Ramos (cell line): ENCODE results near the gene COG4.

Experiments
- in situ Hi-C: fragments of 300-500 bp; cut with MboI; formaldehyde crosslinking; loops from one replicate; pipeline ENCODE4 v1.14.3; 2022; ENCODE audit warnings: low sequenced_read_pairs; ENCODE audit not compliant: unreplicated experiment

The COG4 gene

DNA sequence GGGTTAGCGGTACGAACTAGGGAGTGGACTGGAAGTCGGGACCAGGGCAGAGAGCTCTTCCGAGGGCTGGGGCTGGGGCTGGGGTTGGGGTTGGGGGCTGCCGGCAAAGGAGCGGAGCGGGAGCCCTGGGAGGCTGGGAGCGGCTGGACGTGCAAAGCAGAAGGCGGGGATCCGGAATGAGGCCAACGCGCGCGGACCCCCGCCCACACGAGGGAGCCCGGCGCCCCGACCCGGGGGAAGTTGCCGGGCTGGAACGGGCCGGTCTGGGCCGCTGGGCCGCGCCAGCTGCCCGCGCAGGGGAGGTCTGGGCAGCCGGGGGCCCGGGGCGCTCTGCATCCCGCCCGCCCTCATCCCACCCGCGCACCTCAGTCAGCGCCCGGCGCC is 84.8 kb downstream of the COG4 start:
- in situ Hi-C loops: no loop called here

DNA sequence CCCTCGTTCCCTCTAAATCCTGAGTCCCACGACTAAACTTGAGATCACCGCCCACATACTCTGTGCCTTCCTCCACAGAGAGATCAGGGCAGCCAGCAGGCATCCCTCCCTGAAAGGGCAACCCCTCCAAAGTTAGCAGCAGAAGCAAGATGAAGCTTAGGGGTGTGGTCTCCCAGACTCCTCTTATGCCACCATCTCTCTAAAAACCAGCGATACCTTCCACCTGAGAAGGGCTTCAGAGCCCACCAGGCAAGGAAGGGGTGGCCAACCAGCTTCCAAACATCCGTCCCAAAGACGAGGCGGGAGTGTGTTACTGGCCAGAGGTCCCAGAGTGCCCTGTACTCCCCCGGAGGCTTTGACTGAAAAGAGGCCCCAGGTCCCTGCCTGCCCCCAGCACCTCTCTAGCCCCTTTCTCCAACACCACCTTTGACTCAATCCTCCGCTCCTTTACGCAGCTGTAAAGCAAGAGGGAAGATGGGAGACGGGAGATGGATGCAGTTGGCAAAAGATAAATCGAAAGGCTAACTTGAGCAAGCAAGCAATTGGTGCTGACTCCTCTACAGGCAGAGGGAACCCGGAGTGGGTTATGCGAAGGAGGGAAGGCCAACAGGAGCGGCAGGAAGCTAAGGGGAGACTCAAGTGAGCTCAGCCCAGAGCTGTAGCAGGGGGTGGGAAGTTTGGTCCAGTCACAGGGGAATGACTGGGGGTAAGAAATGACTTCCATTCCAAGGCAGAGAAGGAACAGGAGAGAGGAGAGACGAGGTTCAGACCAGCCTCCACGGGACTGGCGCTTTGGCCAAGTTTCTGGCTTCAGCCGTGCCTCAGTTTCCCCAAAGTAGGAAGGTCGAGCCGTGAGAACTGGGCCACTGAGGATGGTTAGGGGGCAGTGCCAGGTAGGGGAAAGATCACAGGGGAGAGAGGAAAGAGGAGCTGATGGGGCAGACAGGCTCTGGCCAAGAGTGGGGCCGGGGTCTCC is 85.5 kb downstream of the COG4 start:
- in situ Hi-C loops: no loop called here

DNA sequence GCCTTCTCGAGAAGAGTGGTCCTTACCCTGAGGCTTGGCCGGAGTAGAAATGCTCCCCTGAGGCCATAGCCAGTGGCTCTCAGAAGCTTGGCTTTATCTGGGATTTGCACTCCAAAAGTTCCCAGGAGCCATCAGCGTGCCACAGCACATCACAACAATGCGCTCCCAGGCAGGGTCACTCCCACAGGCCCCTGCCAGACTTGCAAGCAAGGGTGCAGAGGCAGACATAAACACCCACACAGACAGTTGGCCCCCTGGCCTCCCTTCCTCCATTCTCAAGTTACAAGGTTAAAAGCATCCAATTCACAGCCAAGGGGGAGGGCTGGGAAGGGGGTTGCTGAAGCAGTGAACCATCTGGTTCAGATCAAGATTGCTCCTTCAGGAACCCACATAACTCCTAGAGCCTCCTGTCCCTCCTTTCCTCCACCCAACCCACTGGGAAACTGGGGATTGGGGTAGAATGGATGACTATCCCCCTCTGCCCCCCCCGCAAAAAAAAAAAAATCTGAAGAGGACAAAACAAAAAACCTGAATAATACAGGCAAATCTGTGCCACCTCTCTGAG is 86.3 kb downstream of the COG4 start:
- in situ Hi-C loops: no loop called here

DNA sequence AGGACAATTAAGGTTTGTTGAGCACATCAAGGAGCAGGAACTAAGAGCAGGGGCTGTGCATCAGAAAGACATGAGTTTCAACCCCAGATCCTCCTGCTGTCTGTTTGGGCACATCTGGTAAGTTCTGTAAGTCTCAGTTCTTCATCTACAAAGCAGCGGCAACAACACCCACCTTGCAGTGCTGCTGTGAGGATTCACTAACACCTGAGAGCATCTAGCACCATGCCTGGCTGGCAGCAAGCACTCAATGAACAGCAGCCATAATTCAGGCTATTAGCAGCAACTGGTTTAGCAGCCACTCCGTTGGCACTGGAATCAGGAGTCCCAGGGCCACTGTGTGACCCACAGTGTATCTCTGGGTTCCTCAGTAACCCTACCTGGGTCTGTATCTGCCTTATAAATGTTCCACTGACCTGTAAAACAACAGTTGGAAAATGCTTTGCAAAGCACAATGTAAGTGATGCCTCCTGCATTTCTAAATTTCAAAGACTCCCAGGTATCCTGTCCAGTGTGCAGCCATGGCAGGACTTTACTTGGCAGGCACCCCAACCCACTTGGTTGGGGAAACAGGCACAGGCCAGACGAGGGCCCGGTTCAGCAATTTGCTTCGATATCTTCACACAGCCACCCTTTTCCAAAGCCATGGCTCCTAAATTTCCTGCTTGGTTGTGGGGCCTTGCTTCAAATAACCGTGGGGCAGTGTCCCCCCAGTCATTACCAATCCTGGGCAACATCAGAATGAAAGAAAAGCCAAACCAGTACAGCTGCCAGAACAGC is 88.7 kb downstream of the COG4 start:
- in situ Hi-C loops: no loop called here

DNA sequence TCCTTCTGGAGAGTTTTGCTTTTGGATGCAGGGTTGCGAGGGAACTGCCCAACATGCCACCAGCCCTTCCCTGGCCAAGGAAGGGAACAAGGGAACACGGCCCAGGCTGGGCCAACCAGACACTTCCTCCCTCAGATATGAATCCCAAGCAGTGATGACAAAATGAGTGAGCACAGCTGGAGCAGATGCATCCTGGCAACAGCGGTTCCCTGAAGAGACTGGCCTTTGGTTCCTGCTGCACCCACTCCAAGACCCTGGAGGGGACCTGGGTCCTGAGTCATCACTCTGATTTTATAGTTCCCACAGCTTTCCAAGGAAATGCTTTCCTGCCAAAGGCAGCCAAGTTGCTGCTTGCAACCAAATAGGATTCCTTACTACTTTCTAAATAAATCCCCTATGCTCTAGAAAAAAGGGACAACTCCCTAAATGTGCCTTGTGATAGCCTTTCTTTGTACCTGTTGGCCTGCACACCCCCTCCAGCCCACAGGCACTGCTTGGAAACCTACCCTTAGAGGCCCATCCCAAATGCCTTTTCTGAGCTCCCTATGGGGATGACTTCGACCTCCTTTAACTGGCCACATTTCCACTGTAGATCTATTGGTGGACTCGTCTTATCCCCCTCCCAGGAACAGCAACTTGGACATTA is 89.8 kb downstream of the COG4 start:
- in situ Hi-C loops: no loop called here

DNA sequence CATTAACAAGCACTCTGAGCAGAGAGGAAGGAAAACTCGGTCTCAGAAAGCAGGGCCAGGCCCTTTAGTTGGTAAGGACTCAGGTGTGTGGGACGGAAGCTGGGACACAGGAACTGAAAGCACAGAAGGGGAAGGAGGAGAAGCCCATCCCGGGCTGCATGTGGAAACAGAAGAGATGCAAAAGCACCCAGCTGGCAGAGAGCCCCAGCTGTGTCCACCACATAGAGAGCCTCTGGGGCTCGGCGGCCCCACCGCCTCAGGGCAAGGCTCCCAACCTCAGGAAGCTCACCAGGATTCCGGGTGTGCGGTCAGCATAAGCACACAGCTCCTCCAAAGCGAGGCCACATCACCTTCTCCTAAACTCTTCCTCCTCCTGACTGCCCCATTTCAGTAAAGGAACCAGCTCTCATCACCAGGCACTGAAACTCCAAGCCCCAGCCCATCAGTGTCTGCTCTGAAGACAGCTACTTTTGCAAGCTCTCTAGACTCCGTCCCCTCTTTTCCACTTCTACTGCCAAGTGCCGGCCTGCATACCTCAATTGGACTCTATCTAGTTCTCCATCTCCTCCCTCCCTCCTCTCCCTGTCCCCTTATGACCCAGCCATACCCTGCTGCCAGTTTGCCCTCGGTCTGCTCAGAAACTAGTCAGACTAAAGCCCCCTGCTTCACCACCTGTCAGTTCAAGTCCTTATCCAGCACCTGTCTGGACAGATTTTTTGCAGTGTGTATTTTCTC is 90.5 kb downstream of the COG4 start:
- in situ Hi-C loops: no loop called here

DNA sequence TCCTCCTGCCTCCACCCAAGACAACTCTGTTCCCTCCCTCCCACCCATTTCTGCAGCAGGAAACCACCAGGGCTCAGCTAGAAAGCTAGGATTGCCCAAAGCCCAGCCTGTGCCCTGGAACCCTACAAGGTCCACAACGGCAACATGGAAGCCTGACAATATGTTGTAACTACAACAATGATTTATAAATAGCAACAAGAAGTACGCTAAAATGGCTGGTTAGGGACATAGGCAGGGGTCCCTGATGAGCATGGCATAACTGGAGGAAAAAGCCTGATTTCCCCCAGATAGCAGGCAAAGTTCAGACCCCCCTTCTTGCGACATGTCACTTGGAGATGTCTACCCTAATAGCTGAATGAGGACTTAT is 91.0 kb downstream of the COG4 start:
- in situ Hi-C loops: no loop called here

DNA sequence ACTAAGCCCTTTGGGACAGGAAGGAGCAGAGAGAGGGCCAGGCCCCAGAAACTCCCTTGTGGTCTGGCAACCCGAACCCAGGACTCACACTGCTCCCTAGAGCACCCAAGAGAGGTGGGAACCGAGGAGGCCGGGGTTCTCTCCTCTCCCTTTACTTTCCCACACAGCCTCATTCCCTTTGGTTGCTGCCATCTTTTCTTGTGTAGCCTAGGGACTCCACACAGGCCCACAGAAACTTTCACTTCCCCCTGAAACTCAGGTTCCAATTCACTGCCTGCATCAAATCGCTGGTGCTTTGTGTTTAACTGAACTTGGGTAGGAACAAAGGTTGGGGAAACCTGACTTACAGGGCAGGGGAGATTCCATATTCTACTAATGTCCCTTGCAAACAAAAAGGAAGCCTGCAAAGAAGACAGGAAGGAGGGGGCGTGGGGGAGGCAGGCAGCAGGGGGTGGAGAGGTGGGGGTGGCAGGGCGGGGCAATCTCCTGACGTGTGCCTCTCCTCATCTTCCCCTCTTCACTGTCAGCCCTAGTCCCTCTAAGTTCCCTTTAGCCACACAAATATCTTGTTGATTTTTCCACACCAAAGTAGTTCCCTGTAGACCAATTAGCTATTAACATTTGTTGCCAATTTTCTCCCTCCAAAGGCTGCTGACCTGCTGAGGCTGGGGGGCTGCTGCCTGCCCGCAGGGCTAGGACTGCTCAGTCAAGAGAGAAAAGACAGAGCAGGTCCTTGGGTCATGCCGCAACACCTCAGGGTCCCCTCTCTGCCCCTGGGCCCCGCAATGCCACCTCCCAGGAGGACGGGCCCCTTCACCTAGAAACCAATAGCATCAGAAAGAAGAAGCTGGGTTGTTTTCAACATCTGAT is 92.5 kb downstream of the COG4 start:
- in situ Hi-C loops: no loop called here
